Measurements from ENCODE around the gene TBC1D10A.

Gene TBC1D10A

GRCh38 chr22:30245181-30245984 lies 81.4 kb downstream of the TBC1D10A start:
- FAIRE-seq: no peak

GRCh38 chr22:30244641-30245040 lies 82.1 kb downstream of the TBC1D10A start:
- FAIRE-seq: no peak

- FAIRE-seq: no peak
Observed at GRCh38 chr22:30244066-30244465, 82.7 kb downstream of the TBC1D10A start.

- no peak for FAIRE-seq
Observed at GRCh38 chr22:30243661-30244060, 83.1 kb downstream of the TBC1D10A start.

All from endometrium (tissue), 2 donors.